Caco-2 (cell line): Measurements from ENCODE around the gene SZRD1. TPM values are rescaled to one million over a fixed set of nuclear protein-coding genes. Genes with fewer than 3 reads are reported as not detected.

Experiments used
- BruUV-seq: library from RNA; stranded (reverse); fragments of 400-500 nt; replicated peaks from 2 replicates; lab custom pipeline; 2021; lab: Mats Ljungman, UMichigan
- CTCF ChIA-PET: fragments of 300-600 bp; sonication (Branson Sonifier 250); formaldehyde crosslinking; loops from one replicate; lab custom pipeline; 2022; ENCODE audit warnings: antibody characterized with exemption; lab: Charles Lee
- POLR2A ChIA-PET: fragments of 300-600 bp; sonication (Branson Sonifier 250); formaldehyde crosslinking; loops from one replicate; lab custom pipeline; 2022; ENCODE audit warnings: antibody characterized with exemption; lab: Charles Lee
- DNase-seq, 2 experiments: peaks; one replicate each; pipeline versions ENCODE4 v3.0.0 to v3.0.0-alpha.2; 2020 to 2022
- H3K27me3 ChIP-seq: replicated peaks from 2 replicates; pipeline ENCODE4 v1.6.0; 2011; ENCODE audit warnings: low read length; ENCODE audit not compliant: control insufficient read depth, insufficient read depth
- H3K36me3 ChIP-seq: 2 replicates; pipeline ENCODE4 v1.5.1; 2011; ENCODE audit warnings: low read length; ENCODE audit not compliant: control insufficient read depth, insufficient read depth
- H3K4me1 ChIP-seq: fragments of 250-450 bp; sonication (Bioruptor Pico); 2 replicates; pipeline ENCODE4 v1.5.1; 2020; ENCODE audit warnings: mild to moderate bottlenecking
- H3K4me3 ChIP-seq: 2 replicates; pipeline ENCODE4 v1.5.1; 2011; ENCODE audit warnings: low read depth, mild to moderate bottlenecking, control low read depth, low read length
- H3K9me3 ChIP-seq: fragments of 250-450 bp; sonication (Bioruptor Pico); 2 replicates; pipeline ENCODE4 v1.5.1; 2020; ENCODE audit warnings: mild to moderate bottlenecking, moderate library complexity
- H3K27ac Mint-ChIP-seq: one replicate; pipeline ENCODE4 v1.8.0; 2022; ENCODE audit warnings: mixed read lengths; ENCODE audit not compliant: unreplicated experiment
- H3K27me3 Mint-ChIP-seq: one replicate; pipeline ENCODE4 v1.8.0; 2022; ENCODE audit warnings: mixed read lengths; ENCODE audit not compliant: insufficient read depth, unreplicated experiment
- H3K36me3 Mint-ChIP-seq: one replicate; pipeline ENCODE4 v1.8.0; 2022; ENCODE audit warnings: mild to moderate bottlenecking, mixed read lengths; ENCODE audit not compliant: insufficient read depth, unreplicated experiment
- H3K4me1 Mint-ChIP-seq: one replicate; pipeline ENCODE4 v1.8.0; 2022; ENCODE audit warnings: low read depth, mixed read lengths; ENCODE audit not compliant: unreplicated experiment
- H3K4me3 Mint-ChIP-seq: one replicate; pipeline ENCODE4 v1.8.0; 2022; ENCODE audit warnings: mild to moderate bottlenecking, moderate library complexity, mixed read lengths; ENCODE audit not compliant: unreplicated experiment
- H3K9me3 Mint-ChIP-seq: one replicate; pipeline ENCODE4 v1.8.0; 2022; ENCODE audit warnings: mixed read lengths; ENCODE audit not compliant: unreplicated experiment
- intact Hi-C: fragments of 100-400 bp; cut with micrococcal nuclease; formaldehyde crosslinking; loops from one replicate; pipeline ENCODE4 v1.10.0; 2022; ENCODE audit not compliant: unreplicated experiment
- total RNA-seq: library from RNA; stranded (reverse); gene quantifications from 2 replicates; pipeline ENCODE4 v1.2.3, GENCODE V29; 2022
- TF ChIP-seq, protein P1 (sequence below), 2 experiments: fragments of 200-600 bp in 1 of 2; IDR thresholded peaks; 1 replicate in 1 of 2; 2 replicates in 1 of 2; pipeline versions ENCODE4 v1.5.1 to v1.8.0; 2011 to 2022; ENCODE audit warnings: antibody characterized with exemption in 1 of 2, control low read depth in 1 of 2, inconsistent platforms in 1 of 2, low read depth in 1 of 2, low read length in 1 of 2, mild to moderate bottlenecking in 1 of 2, moderate library complexity in 1 of 2; ENCODE audit not compliant: insufficient read depth in 1 of 2, severe bottlenecking in 1 of 2, unreplicated experiment in 1 of 2

The SZRD1 gene
- total RNA-seq, 1 experiment from 2014 or later: 93.8 TPM

DNA sequence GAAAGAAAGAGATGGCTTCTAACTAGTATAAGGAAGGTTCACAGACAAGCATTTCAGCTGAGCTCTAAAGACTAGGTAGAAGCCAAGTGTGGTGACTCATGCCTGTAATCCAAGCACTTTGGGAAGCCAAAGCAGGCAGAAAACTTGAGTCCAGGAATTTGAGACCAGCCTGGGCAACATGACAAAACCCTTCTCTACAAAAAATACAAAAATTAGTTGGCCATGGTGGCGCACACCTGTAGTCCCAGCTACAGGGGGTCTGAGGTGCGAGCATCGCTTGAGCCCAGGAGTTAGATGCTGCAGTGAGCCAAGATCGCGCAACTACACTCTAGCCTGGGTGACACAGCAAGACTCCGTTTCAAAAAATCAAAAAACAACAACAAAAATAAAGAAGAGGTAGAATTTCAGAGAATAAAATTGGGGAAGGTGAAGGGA lies 42.6 kb upstream of the SZRD1 start:
- H3K27ac Mint-ChIP-seq: no peak overlapping the region
- Histone ChIP-seq H3K9me3 (no peaks in the 10 kb centered on the region), H3K27me3 (no peaks in the 10 kb centered on the region), H3K36me3 (no peaks in the 10 kb centered on the region), H3K4me3 (no peak overlapping the region), H3K4me1 (no peaks in the 10 kb centered on the region)
- BruUV-seq: no TSS peak
- ChIA-PET POLR2A (no interaction called here), CTCF (no interaction called here)
- H3K4me3 Mint-ChIP-seq: no peak overlapping the region
- H3K27me3 Mint-ChIP-seq: no peaks in the 10 kb centered on the region
- no peaks in the 10 kb centered on the region for H3K9me3 Mint-ChIP-seq
- peaks cover 4% of the 10 kb centered on the region for H3K36me3 Mint-ChIP-seq
- no peak for DNase-seq
- intact Hi-C loops: no loop called here
- no peaks in the 10 kb centered on the region for H3K4me1 Mint-ChIP-seq
- TF ChIP-seq, protein P1, sequence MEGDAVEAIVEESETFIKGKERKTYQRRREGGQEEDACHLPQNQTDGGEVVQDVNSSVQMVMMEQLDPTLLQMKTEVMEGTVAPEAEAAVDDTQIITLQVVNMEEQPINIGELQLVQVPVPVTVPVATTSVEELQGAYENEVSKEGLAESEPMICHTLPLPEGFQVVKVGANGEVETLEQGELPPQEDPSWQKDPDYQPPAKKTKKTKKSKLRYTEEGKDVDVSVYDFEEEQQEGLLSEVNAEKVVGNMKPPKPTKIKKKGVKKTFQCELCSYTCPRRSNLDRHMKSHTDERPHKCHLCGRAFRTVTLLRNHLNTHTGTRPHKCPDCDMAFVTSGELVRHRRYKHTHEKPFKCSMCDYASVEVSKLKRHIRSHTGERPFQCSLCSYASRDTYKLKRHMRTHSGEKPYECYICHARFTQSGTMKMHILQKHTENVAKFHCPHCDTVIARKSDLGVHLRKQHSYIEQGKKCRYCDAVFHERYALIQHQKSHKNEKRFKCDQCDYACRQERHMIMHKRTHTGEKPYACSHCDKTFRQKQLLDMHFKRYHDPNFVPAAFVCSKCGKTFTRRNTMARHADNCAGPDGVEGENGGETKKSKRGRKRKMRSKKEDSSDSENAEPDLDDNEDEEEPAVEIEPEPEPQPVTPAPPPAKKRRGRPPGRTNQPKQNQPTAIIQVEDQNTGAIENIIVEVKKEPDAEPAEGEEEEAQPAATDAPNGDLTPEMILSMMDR (IDR thresholded peaks at IDR 0.05; ENCODE audit: insufficient read depth in 1 of 2, low read depth in 1 of 2, low read length in 1 of 2, severe bottlenecking in 1 of 2, unreplicated experiment in 1 of 2): no peak

DNA sequence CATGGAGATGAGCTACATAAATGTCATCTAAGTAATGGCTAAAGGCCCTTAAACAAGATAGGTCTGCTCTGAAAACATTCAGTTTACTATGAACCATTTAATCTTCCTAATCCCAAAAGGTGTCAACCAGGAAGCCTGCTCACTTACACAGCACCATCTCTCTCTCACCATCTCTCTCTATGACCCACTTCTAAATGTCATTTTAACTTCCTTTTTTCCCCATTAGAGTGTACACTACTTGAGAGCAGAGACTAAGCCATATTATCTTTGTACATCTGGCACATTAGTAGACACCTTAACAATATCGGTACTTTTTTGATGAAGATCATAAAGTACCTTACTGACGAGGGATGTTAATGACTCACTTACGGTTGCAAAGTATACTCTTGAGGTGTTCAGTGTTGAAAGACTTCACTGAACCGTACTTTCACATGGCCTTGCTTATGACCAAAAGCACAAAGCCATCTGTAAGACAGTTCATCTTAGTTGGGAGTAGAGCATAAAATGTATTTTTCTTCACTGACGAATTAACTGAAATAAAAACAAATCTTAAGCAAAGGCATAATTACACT lies 40.1 kb upstream of the SZRD1 start:
- ChIA-PET POLR2A (no interaction called here), CTCF (no interaction called here)
- Mint-ChIP-seq H3K4me1 (no peaks in the 10 kb centered on the region), H3K36me3 (peaks cover 4% of the 10 kb centered on the region), H3K4me3 (no peak overlapping the region), H3K27me3 (no peaks in the 10 kb centered on the region), H3K9me3 (no peaks in the 10 kb centered on the region), H3K27ac (no peak overlapping the region)
- no peak for DNase-seq
- no peaks in the 10 kb centered on the region for H3K27me3 ChIP-seq
- TF ChIP-seq, protein P1 (IDR thresholded peaks at IDR 0.05; ENCODE audit: insufficient read depth in 1 of 2, low read depth in 1 of 2, low read length in 1 of 2, severe bottlenecking in 1 of 2, unreplicated experiment in 1 of 2): no peak
- BruUV-seq: no TSS peak
- no peaks in the 10 kb centered on the region for H3K36me3 ChIP-seq
- H3K9me3 ChIP-seq: no peaks in the 10 kb centered on the region
- no peak overlapping the region for H3K4me3 ChIP-seq
- intact Hi-C loops: no loop called here
- no peaks in the 10 kb centered on the region for H3K4me1 ChIP-seq

DNA sequence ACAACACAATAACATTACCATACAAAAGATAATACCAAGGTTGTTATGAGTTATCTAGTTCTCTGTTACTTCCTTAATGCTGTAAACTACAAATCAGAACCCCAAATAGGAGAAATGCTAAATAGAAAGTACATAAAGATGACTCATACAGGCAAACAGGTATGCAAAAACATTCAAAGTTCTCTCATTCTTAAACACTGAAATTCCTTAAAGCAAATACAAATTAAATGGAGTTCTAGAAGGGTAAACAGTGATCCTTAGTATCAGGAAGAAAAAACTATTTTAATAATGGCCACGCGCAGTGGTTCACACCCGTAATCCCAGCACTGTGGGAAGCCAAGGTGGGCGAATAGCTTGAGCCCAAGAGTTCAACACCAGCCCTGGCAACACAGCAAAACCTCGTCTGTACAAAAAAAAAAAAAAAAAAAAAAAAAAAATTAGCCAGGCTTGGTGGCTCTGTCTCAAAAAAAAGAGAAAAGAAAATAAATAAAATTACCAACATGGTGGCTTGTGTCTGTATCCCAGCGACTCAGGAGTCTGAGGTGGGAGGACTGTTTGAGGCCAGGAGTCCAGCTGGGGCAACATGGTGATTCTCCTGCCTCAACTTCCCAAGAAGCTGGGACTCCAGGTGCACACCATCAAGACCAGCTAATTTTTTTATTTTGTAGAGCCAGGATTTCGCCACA lies 32.2 kb upstream of the SZRD1 start:
- intact Hi-C loops: no loop called here

More for the DNA sequence above, 32.2 kb upstream of the SZRD1 start:
- H3K9me3 Mint-ChIP-seq: no peaks in the 10 kb centered on the region
- DNase-seq: no peak
- TF ChIP-seq, protein P1 (IDR thresholded peaks at IDR 0.05; ENCODE audit: insufficient read depth in 1 of 2, low read depth in 1 of 2, low read length in 1 of 2, severe bottlenecking in 1 of 2, unreplicated experiment in 1 of 2): no peak
- peaks cover 7% of the 10 kb centered on the region for H3K36me3 Mint-ChIP-seq
- no peak overlapping the region for H3K4me3 ChIP-seq
- BruUV-seq: no TSS peak
- H3K4me1 ChIP-seq: 0 out of 2 replicates have a peak, but pooled peaks cover 4% of the 10 kb centered on the region
- CTCF ChIA-PET: interaction anchor here (0.6 kb wide), 1 partner anchor 429 kb away, joined by 6 read pairs; no protein-coding TSS in a partner anchor
- no peaks in the 10 kb centered on the region for H3K36me3 ChIP-seq
- H3K4me1 Mint-ChIP-seq: peaks cover 7% of the 10 kb centered on the region
- no peaks in the 10 kb centered on the region for H3K27me3 ChIP-seq
- H3K9me3 ChIP-seq: no peaks in the 10 kb centered on the region
- H3K27ac Mint-ChIP-seq: no peak overlapping the region
- H3K27me3 Mint-ChIP-seq: no peaks in the 10 kb centered on the region
- POLR2A ChIA-PET: no interaction called here
- H3K4me3 Mint-ChIP-seq: no peak overlapping the region
